Neural progenitor cell (in vitro differentiated cells): ENCODE data around the gene FGFBP2. TPM values are rescaled to one million over a fixed set of nuclear protein-coding genes. Genes with fewer than 3 reads are reported as not detected.
A peak's percentile ranks its signal among the peaks of the same experiment; 100 is the strongest.

Experiments used
- DNase-seq: peaks from one replicate; pipeline ENCODE4 v3.0.0-alpha.2; 2016; ENCODE audit warnings: low spot score
- H2AFZ ChIP-seq: fragments of 200-600 bp; sonication (generic); replicated peaks from 2 replicates; pipeline ENCODE4 v1.6.1; 2016; ENCODE audit warnings: antibody characterized with exemption
- H3F3A ChIP-seq: fragments of 200-600 bp; sonication (generic); 2 replicates; pipeline ENCODE4 v1.6.1; 2016; ENCODE audit warnings: antibody characterized with exemption, low read depth
- H3K27ac ChIP-seq: fragments of 200-600 bp; sonication (generic); 2 replicates; pipeline ENCODE4 v1.5.1; 2016; ENCODE audit warnings: mild to moderate bottlenecking
- H3K27me3 ChIP-seq: fragments of 200-600 bp; sonication (generic); 2 replicates; pipeline ENCODE4 v1.6.1; 2016; ENCODE audit warnings: mild to moderate bottlenecking, moderate library complexity
- H3K36me3 ChIP-seq: fragments of 200-600 bp; sonication (generic); 2 replicates; pipeline ENCODE4 v1.5.1; 2016
- H3K4me1 ChIP-seq: fragments of 200-600 bp; sonication (generic); 2 replicates; pipeline ENCODE4 v1.6.1; 2016; ENCODE audit warnings: mixed run types
- H3K4me2 ChIP-seq: fragments of 200-600 bp; sonication (generic); 2 replicates; pipeline ENCODE4 v1.6.1; 2016
- H3K4me3 ChIP-seq: fragments of 200-600 bp; sonication (generic); 2 replicates; pipeline ENCODE4 v1.5.1; 2016
- H3K79me2 ChIP-seq: fragments of 200-600 bp; sonication (generic); 2 replicates; pipeline ENCODE4 v1.6.1; 2016; ENCODE audit warnings: low read depth
- H3K9ac ChIP-seq: fragments of 200-600 bp; sonication (generic); 2 replicates; pipeline ENCODE4 v1.6.1; 2016
- H3K9me3 ChIP-seq: fragments of 200-600 bp; sonication (generic); 2 replicates; pipeline ENCODE4 v1.5.1; 2016; ENCODE audit warnings: low read depth
- H4K20me1 ChIP-seq: fragments of 200-600 bp; sonication (generic); 2 replicates; pipeline ENCODE4 v1.6.1; 2016; ENCODE audit warnings: low read depth
- H3K27ac Mint-ChIP-seq: 3 replicates; pipeline ENCODE4 v1.8.0; 2021; ENCODE audit warnings: mixed read lengths
- H3K27me3 Mint-ChIP-seq: 2 replicates; pipeline ENCODE4 v1.8.0; 2022; ENCODE audit warnings: low read depth, mild to moderate bottlenecking, inconsistent platforms, moderate library complexity, mixed read lengths; ENCODE audit not compliant: insufficient read depth
- H3K36me3 Mint-ChIP-seq: 3 replicates; pipeline ENCODE4 v1.8.0; 2021; ENCODE audit warnings: mixed read lengths
- H3K4me1 Mint-ChIP-seq: 3 replicates; pipeline ENCODE4 v1.8.0; 2021; ENCODE audit warnings: mixed read lengths
- H3K4me3 Mint-ChIP-seq: 3 replicates; pipeline ENCODE4 v1.8.0; 2021; ENCODE audit warnings: mild to moderate bottlenecking, moderate library complexity, mixed read lengths
- H3K9me3 Mint-ChIP-seq: 3 replicates; pipeline ENCODE4 v1.8.0; 2020; ENCODE audit warnings: mixed read lengths
- CTCF ChIP-seq: fragments of 200-600 bp; sonication (generic); IDR thresholded peaks from 2 replicates; pipeline ENCODE4 v1.5.1; 2017; ENCODE audit warnings: antibody characterized with exemption, mild to moderate bottlenecking
- EZH2 ChIP-seq: fragments of 200-600 bp; sonication (generic); IDR thresholded peaks from 2 replicates; pipeline ENCODE4 v1.6.1; 2017; ENCODE audit warnings: antibody characterized with exemption, mild to moderate bottlenecking, moderate library complexity
- EZH2phosphoT487 ChIP-seq: fragments of 200-600 bp; sonication (generic); IDR thresholded peaks from 2 replicates; pipeline ENCODE4 v1.6.1; 2017; ENCODE audit warnings: antibody characterized with exemption
- total RNA-seq: library from RNA; depleted of rRNA; stranded (reverse); fragments of >200 nt; gene quantifications from 2 replicates; pipeline ENCODE4 v1.2.3, GENCODE V29; 2015; ENCODE audit warnings: low replicate concordance

FGFBP2 gene, protein sequence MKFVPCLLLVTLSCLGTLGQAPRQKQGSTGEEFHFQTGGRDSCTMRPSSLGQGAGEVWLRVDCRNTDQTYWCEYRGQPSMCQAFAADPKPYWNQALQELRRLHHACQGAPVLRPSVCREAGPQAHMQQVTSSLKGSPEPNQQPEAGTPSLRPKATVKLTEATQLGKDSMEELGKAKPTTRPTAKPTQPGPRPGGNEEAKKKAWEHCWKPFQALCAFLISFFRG
- total RNA-seq: 0.15 and 1.6 TPM in 2 replicates

DNA sequence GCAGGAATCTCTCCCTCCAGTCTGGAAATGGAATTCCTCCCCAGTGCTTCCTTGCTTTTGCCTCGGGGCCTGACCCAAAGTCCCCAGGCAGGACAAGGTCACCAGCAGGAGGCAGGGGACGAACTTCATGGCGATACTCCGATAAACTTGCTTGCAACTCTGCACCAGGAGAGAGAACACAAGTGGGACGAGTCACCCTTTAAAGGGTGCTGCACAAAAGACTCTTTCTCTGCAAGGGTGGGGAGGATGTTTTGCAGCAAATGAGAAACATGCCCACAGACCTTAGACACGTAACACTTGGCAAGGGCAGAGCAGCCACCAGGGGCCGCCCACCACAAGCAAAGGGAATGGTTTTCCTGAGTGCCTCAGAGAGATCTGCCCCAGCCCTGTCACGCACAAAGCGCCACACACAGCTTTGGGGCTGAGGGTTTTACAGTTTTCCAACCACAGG, at the start of gene FGFBP2:
TSS of gene FGFBP2 (minus strand) at position 175 of the 451 bp plus-strand sequence. CDS start at position 129, 46 bp downstream.
- H3K36me3 Mint-ChIP-seq: peaks cover 12% of the 10 kb centered on the region
- Histone ChIP-seq H3K27ac (no peak within 1 kb of the TSS), H3K4me3 (no peak within 1 kb of the TSS), H3K9ac (no peak within 1 kb of the TSS), H3K27me3 (no peaks in the 10 kb centered on the region), H3K4me1 (no peaks in the 10 kb centered on the region), H3K79me2 (no peaks in the 10 kb centered on the region), H3K36me3 (no peaks in the 10 kb centered on the region), H3K9me3 (no peaks in the 10 kb centered on the region), H4K20me1 (no peaks in the 10 kb centered on the region), H2AFZ (no peak within 1 kb of the TSS), H3F3A (no peaks in the 10 kb centered on the region), H3K4me2 (no peak within 1 kb of the TSS)
- H3K27ac Mint-ChIP-seq: peak within 1 kb of the TSS; percentile 32
- H3K4me3 Mint-ChIP-seq: no peak within 1 kb of the TSS
- peaks cover 5% of the 10 kb centered on the region for H3K9me3 Mint-ChIP-seq
- H3K27me3 Mint-ChIP-seq: peaks cover 2% of the 10 kb centered on the region
- TF ChIP-seq CTCF: peak; percentile 63
- TF ChIP-seq EZH2: no peak
- TF ChIP-seq EZH2phosphoT487: no peak
- peaks cover 3% of the 10 kb centered on the region for H3K4me1 Mint-ChIP-seq
- DNase-seq: peak; percentile 67

DNA sequence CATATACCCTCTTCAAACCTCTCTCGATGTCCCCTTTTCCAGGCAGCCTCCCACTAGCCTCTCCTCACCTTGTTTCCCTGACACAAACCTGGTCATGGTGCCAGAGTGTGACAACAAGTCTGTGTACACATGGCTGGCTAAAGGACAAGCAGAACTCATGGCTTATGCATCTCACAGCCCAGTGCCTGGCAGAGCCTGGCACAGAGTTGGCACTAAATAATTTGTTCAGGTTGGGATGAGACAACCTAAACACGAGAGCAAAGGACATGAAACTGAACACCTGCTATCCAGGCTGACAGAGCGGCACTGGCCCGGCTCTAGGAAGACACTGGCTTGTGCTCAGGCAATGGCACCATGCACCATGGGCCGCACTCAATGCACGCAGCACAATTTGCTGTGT, 48.2 kb upstream of the FGFBP2 start:
- H3K4me3 Mint-ChIP-seq: no peak overlapping the region
- no peak for DNase-seq
- no peaks in the 10 kb centered on the region for H3K36me3 ChIP-seq
- no peaks in the 10 kb centered on the region for H4K20me1 ChIP-seq
- no peak overlapping the region for H3K27ac Mint-ChIP-seq
- H3K4me3 ChIP-seq: no peak overlapping the region
- H3K4me1 Mint-ChIP-seq: no peaks in the 10 kb centered on the region
- H3K4me1 ChIP-seq: peaks cover 5% of the 10 kb centered on the region
- H2AFZ ChIP-seq: no peak overlapping the region
- H3K27me3 ChIP-seq: no peaks in the 10 kb centered on the region
- H3K9ac ChIP-seq: no peak overlapping the region
- H3K9me3 ChIP-seq: no peaks in the 10 kb centered on the region
- no peak overlapping the region for H3K4me2 ChIP-seq
- H3K9me3 Mint-ChIP-seq: no peaks in the 10 kb centered on the region
- peaks cover 25% of the 10 kb centered on the region for H3K36me3 Mint-ChIP-seq
- no peaks in the 10 kb centered on the region for H3F3A ChIP-seq
- no peak overlapping the region for H3K27ac ChIP-seq
- no peaks in the 10 kb centered on the region for H3K79me2 ChIP-seq
- TF ChIP-seq CTCF (no peak), EZH2phosphoT487 (no peak), EZH2 (no peak)
- H3K27me3 Mint-ChIP-seq: peaks cover 3% of the 10 kb centered on the region

- Histone ChIP-seq H3K9me3 (no peaks in the 10 kb centered on the region), H3K79me2 (no peaks in the 10 kb centered on the region), H3K4me2 (no peak overlapping the region), H3F3A (no peaks in the 10 kb centered on the region), H3K27me3 (no peaks in the 10 kb centered on the region), H2AFZ (no peak overlapping the region), H3K4me3 (no peak overlapping the region), H3K27ac (no peak overlapping the region), H3K4me1 (peaks cover 5% of the 10 kb centered on the region), H3K36me3 (no peaks in the 10 kb centered on the region), H4K20me1 (no peaks in the 10 kb centered on the region), H3K9ac (no peak overlapping the region)
- no peak for TF ChIP-seq EZH2phosphoT487
- TF ChIP-seq EZH2: no peak
- no peak for TF ChIP-seq CTCF
- Mint-ChIP-seq H3K4me3 (no peak overlapping the region), H3K9me3 (no peaks in the 10 kb centered on the region), H3K36me3 (peaks cover 18% of the 10 kb centered on the region), H3K27me3 (peaks cover 3% of the 10 kb centered on the region), H3K27ac (no peak overlapping the region), H3K4me1 (no peaks in the 10 kb centered on the region)
- DNase-seq: no peak
Measured at GRCh38 chr4:16009153-16009552, 46.2 kb upstream of the FGFBP2 start.
